HL-60/S4 treated with phorbol 12-myristate 13-acetate at 8.2 ng/mL for 4 days and 3 days (cell line): ENCODE results near the gene PASK.

Experiments
- in situ Hi-C: fragments of 300-500 bp; cut with MboI; formaldehyde crosslinking; loops from 2 replicates; pipeline ENCODE4 v1.15.0; 2022; ENCODE audit warnings: low sequenced_read_pairs

The PASK gene

DNA sequence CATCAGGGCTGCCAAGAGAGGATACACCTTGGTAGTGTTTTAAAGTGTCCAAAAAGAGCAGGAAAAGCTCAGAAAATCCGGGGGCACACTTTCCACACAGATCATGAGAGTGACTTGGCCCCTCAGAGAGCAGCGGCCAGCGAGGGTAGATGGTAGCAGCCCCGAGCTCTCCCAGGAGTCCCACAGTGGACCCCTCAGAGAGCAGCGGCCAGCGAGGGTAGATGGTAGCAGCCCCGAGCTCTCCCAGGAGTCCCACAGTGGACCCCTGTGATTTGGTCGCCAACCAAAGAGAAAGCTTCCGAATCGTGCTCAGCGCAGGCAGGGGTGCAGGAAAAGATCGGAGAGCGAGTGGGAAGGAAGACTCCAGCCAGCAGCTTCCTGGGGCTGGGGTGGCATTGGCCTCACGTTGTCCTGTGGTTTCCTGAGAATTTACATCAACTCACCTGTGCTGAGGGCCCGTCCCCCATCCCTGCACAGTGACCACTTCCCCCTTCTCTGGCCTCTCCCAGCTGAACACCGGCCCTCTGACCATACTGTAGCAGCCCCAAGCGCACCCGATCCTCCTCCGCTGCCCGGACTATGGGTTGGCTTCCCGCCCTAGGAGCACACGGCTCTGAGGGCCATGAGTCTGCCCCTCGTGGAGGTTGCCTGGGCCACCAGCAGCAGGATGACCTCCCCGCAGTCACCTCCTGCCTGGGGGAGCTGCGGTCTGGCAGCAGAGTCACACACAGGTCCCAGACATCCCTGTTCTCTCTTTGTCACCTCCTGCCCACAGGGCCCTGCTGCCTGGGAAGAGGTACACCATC is 80.9 kb downstream of the PASK start:
- in situ Hi-C loops: no loop called here

- in situ Hi-C loops: no loop called here
Measured at GRCh38 chr2:241067501-241068135, 81.7 kb downstream of the PASK start.

- in situ Hi-C loops: no loop called here
Measured at GRCh38 chr2:241066893-241067341, 82.4 kb downstream of the PASK start.

- in situ Hi-C loops: no loop called here
Measured at GRCh38 chr2:241066171-241066892, 82.9 kb downstream of the PASK start.

GRCh38 chr2:241065355-241065803 is 83.9 kb downstream of the PASK start:
- in situ Hi-C loops: no loop called here

DNA sequence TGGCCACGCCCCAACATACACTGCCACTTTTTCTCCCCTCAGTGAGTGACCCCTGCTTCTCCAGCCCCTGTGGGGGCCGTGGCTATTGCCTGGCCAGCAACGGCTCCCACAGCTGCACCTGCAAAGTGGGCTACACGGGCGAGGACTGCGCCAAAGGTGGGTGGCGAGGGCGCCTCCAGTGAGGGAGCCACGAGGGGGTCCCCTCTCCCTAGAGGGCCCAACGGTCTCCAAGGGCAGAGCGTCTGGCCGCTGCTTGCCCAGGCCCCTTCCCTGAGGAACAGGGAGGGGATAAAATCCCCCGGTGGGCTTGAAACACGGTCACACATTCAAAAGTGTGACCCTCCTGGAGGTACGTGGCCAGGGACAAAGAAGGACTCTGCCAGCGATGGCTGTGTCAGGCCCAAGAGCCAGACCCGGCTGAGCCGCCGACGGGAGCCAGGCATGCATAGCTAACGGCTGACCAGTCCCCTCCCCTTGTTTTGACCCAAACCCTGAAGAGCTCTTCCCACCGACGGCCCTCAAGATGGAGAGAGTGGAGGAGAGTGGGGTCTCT is 84.4 kb downstream of the PASK start:
- in situ Hi-C loops: no loop called here

GRCh38 chr2:241064008-241064801 is 85.1 kb downstream of the PASK start:
- in situ Hi-C loops: no loop called here

GRCh38 chr2:241063587-241063986 is 85.7 kb downstream of the PASK start:
- in situ Hi-C loops: no loop called here

- in situ Hi-C loops: no loop called here
Measured at GRCh38 chr2:241063093-241063551, 86.2 kb downstream of the PASK start.

GRCh38 chr2:241062389-241063092 is 86.7 kb downstream of the PASK start:
- in situ Hi-C loops: no loop called here

DNA sequence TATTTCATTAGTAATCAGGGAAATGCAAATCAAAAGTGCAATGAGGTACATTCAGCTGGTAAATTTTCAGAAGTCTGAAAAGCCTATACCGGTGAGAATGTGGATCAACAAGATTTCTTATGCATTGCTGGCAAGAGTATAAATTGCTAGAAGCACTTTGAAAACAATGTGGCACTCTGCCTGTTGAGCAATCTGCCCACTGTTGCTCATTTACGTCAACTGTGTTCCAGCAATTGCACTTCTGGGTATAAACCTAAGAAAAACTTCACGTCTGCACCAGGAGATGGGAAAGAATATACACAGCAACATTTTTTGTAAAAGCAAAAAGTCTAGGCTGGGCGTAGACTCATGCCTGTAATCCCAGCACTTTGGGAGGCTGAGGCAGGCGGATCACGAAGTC is 88.0 kb downstream of the PASK start:
- in situ Hi-C loops: no loop called here
